ENCODE measurements around the gene MAD1L1. TPM values are rescaled to one million over a fixed set of nuclear protein-coding genes. Genes with fewer than 3 reads are reported as not detected.

MAD1L1 gene
- total RNA-seq, 1 experiment from 2014 or later: 46.7 TPM

- POLR2A ChIA-PET (ENCODE audit: low non-redundant PET): no interaction called here
- intact Hi-C loops (cut with micrococcal nuclease; ENCODE audit: unreplicated experiment): no loop called here
- TF ChIP-seq EZH2 (IDR thresholded peaks at IDR 0.05; ENCODE audit: borderline replicate concordance, low read depth, low read length, poor library complexity, severe bottlenecking) (no peak), CTCF (conservative IDR thresholded peaks at IDR 0.05; ENCODE audit: low read depth, low read length) (no peak)
- Histone ChIP-seq H3K9me3 (ENCODE audit: low read depth, low read length, poor library complexity, severe bottlenecking) (no peaks in the 10 kb centered on the region), H3K4me3 (ENCODE audit: low read depth, low read length, poor library complexity, severe bottlenecking) (no peak overlapping the region), H3K27me3 (replicated peaks; ENCODE audit: insufficient read depth, low read depth, low read length, poor library complexity) (no peaks in the 10 kb centered on the region), H3K36me3 (ENCODE audit: insufficient read depth, low read length, poor library complexity, severe bottlenecking) (no peaks in the 10 kb centered on the region), H3K4me1 (ENCODE audit: insufficient read depth, low read length, poor library complexity, severe bottlenecking) (no peaks in the 10 kb centered on the region), H3K27ac (ENCODE audit: low read depth, low read length, poor library complexity, severe bottlenecking) (no peak overlapping the region)
- CTCF ChIA-PET: interaction anchor here (0.7 kb wide), 1 partner anchor 411 kb away, joined by 4 read pairs; no protein-coding TSS in a partner anchor
- no TSS peak for BruUV-seq (replicated peaks)
- no peak for DNase-seq (ENCODE audit: low spot score)
Measured at GRCh38 chr7:2280424-2280823, 47.7 kb upstream of the MAD1L1 start.

- intact Hi-C loops (cut with micrococcal nuclease; ENCODE audit: unreplicated experiment): no loop called here
- Histone ChIP-seq H3K27ac (ENCODE audit: low read depth, low read length, poor library complexity, severe bottlenecking) (no peak overlapping the region), H3K4me3 (ENCODE audit: low read depth, low read length, poor library complexity, severe bottlenecking) (no peak overlapping the region), H3K4me1 (ENCODE audit: insufficient read depth, low read length, poor library complexity, severe bottlenecking) (no peaks in the 10 kb centered on the region), H3K36me3 (ENCODE audit: insufficient read depth, low read length, poor library complexity, severe bottlenecking) (no peaks in the 10 kb centered on the region), H3K9me3 (ENCODE audit: low read depth, low read length, poor library complexity, severe bottlenecking) (no peaks in the 10 kb centered on the region), H3K27me3 (replicated peaks; ENCODE audit: insufficient read depth, low read depth, low read length, poor library complexity) (no peaks in the 10 kb centered on the region)
- TF ChIP-seq EZH2 (IDR thresholded peaks at IDR 0.05; ENCODE audit: borderline replicate concordance, low read depth, low read length, poor library complexity, severe bottlenecking) (no peak), CTCF (conservative IDR thresholded peaks at IDR 0.05; ENCODE audit: low read depth, low read length) (no peak)
- POLR2A ChIA-PET (ENCODE audit: low non-redundant PET): no interaction called here
- no peak for DNase-seq (ENCODE audit: low spot score)
- CTCF ChIA-PET: interaction anchor here (0.7 kb wide), 1 partner anchor 412 kb away, joined by 4 read pairs; no protein-coding TSS in a partner anchor
- no TSS peak for BruUV-seq (replicated peaks)
Measured at GRCh38 chr7:2279896-2280295, 47.2 kb upstream of the MAD1L1 start.

- H3K9me3 ChIP-seq (ENCODE audit: low read depth, low read length, poor library complexity, severe bottlenecking): no peaks in the 10 kb centered on the region
- no peaks in the 10 kb centered on the region for H3K4me1 ChIP-seq (ENCODE audit: insufficient read depth, low read length, poor library complexity, severe bottlenecking)
- no peak overlapping the region for H3K4me3 ChIP-seq (ENCODE audit: low read depth, low read length, poor library complexity, severe bottlenecking)
- no peak for DNase-seq (ENCODE audit: low spot score)
- intact Hi-C loops (cut with micrococcal nuclease; ENCODE audit: unreplicated experiment): no loop called here
- CTCF ChIA-PET: no interaction called here
- no peaks in the 10 kb centered on the region for H3K27me3 ChIP-seq (replicated peaks; ENCODE audit: insufficient read depth, low read depth, low read length, poor library complexity)
- no TSS peak for BruUV-seq (replicated peaks)
- H3K27ac ChIP-seq (ENCODE audit: low read depth, low read length, poor library complexity, severe bottlenecking): no peak overlapping the region
- no peaks in the 10 kb centered on the region for H3K36me3 ChIP-seq (ENCODE audit: insufficient read depth, low read length, poor library complexity, severe bottlenecking)
- no peak for TF ChIP-seq EZH2 (IDR thresholded peaks at IDR 0.05; ENCODE audit: borderline replicate concordance, low read depth, low read length, poor library complexity, severe bottlenecking)
- TF ChIP-seq CTCF (conservative IDR thresholded peaks at IDR 0.05; ENCODE audit: low read depth, low read length): no peak
- POLR2A ChIA-PET (ENCODE audit: low non-redundant PET): no interaction called here
Measured at GRCh38 chr7:2278026-2278425, 45.3 kb upstream of the MAD1L1 start.
